Caco-2 (cell line): Measurements from ENCODE around the gene AURKA. TPM values are rescaled to one million over a fixed set of nuclear protein-coding genes. Genes with fewer than 3 reads are reported as not detected.

Experiments
- BruUV-seq: library from RNA; stranded (reverse); fragments of 400-500 nt; replicated peaks from 2 replicates; lab custom pipeline; 2021; lab: Mats Ljungman, UMichigan
- CTCF ChIA-PET: fragments of 300-600 bp; sonication (Branson Sonifier 250); formaldehyde crosslinking; loops from one replicate; lab custom pipeline; 2022; ENCODE audit warnings: antibody characterized with exemption; lab: Charles Lee
- POLR2A ChIA-PET: fragments of 300-600 bp; sonication (Branson Sonifier 250); formaldehyde crosslinking; loops from one replicate; lab custom pipeline; 2022; ENCODE audit warnings: antibody characterized with exemption; lab: Charles Lee
- DNase-seq, 2 experiments: peaks; one replicate each; pipeline versions ENCODE4 v3.0.0 to v3.0.0-alpha.2; 2020 to 2022
- H3K27me3 ChIP-seq: replicated peaks from 2 replicates; pipeline ENCODE4 v1.6.0; 2011; ENCODE audit warnings: low read length; ENCODE audit not compliant: control insufficient read depth, insufficient read depth
- H3K36me3 ChIP-seq: 2 replicates; pipeline ENCODE4 v1.5.1; 2011; ENCODE audit warnings: low read length; ENCODE audit not compliant: control insufficient read depth, insufficient read depth
- H3K4me1 ChIP-seq: fragments of 250-450 bp; sonication (Bioruptor Pico); 2 replicates; pipeline ENCODE4 v1.5.1; 2020; ENCODE audit warnings: mild to moderate bottlenecking
- H3K4me3 ChIP-seq: 2 replicates; pipeline ENCODE4 v1.5.1; 2011; ENCODE audit warnings: low read depth, mild to moderate bottlenecking, control low read depth, low read length
- H3K9me3 ChIP-seq: fragments of 250-450 bp; sonication (Bioruptor Pico); 2 replicates; pipeline ENCODE4 v1.5.1; 2020; ENCODE audit warnings: mild to moderate bottlenecking, moderate library complexity
- H3K27ac Mint-ChIP-seq: one replicate; pipeline ENCODE4 v1.8.0; 2022; ENCODE audit warnings: mixed read lengths; ENCODE audit not compliant: unreplicated experiment
- H3K27me3 Mint-ChIP-seq: one replicate; pipeline ENCODE4 v1.8.0; 2022; ENCODE audit warnings: mixed read lengths; ENCODE audit not compliant: insufficient read depth, unreplicated experiment
- H3K36me3 Mint-ChIP-seq: one replicate; pipeline ENCODE4 v1.8.0; 2022; ENCODE audit warnings: mild to moderate bottlenecking, mixed read lengths; ENCODE audit not compliant: insufficient read depth, unreplicated experiment
- H3K4me1 Mint-ChIP-seq: one replicate; pipeline ENCODE4 v1.8.0; 2022; ENCODE audit warnings: low read depth, mixed read lengths; ENCODE audit not compliant: unreplicated experiment
- H3K4me3 Mint-ChIP-seq: one replicate; pipeline ENCODE4 v1.8.0; 2022; ENCODE audit warnings: mild to moderate bottlenecking, moderate library complexity, mixed read lengths; ENCODE audit not compliant: unreplicated experiment
- H3K9me3 Mint-ChIP-seq: one replicate; pipeline ENCODE4 v1.8.0; 2022; ENCODE audit warnings: mixed read lengths; ENCODE audit not compliant: unreplicated experiment
- CTCF ChIP-seq, 2 experiments: fragments of 200-600 bp in 1 of 2; IDR thresholded peaks; 1 replicate in 1 of 2; 2 replicates in 1 of 2; pipeline versions ENCODE4 v1.5.1 to v1.8.0; 2011 to 2022; ENCODE audit warnings: antibody characterized with exemption in 1 of 2, control low read depth in 1 of 2, inconsistent platforms in 1 of 2, low read depth in 1 of 2, low read length in 1 of 2, mild to moderate bottlenecking in 1 of 2, moderate library complexity in 1 of 2; ENCODE audit not compliant: insufficient read depth in 1 of 2, severe bottlenecking in 1 of 2, unreplicated experiment in 1 of 2
- intact Hi-C: fragments of 100-400 bp; cut with micrococcal nuclease; formaldehyde crosslinking; loops from one replicate; pipeline ENCODE4 v1.10.0; 2022; ENCODE audit not compliant: unreplicated experiment
- total RNA-seq: library from RNA; stranded (reverse); gene quantifications from 2 replicates; pipeline ENCODE4 v1.2.3, GENCODE V29; 2022

Gene AURKA
- total RNA-seq, 1 experiment from 2014 or later: 233 TPM

GRCh38 chr20:56433880-56434255 lies 41.9 kb upstream of the AURKA start:
- Mint-ChIP-seq H3K27ac (no peak overlapping the region), H3K4me3 (no peak overlapping the region), H3K27me3 (no peaks in the 10 kb centered on the region), H3K36me3 (no peaks in the 10 kb centered on the region), H3K9me3 (no peaks in the 10 kb centered on the region), H3K4me1 (peaks cover 19% of the 10 kb centered on the region)
- CTCF ChIA-PET: no interaction called here
- no peak for DNase-seq
- peaks cover 11% of the 10 kb centered on the region for H3K4me1 ChIP-seq
- POLR2A ChIA-PET: no interaction called here
- H3K9me3 ChIP-seq: no peaks in the 10 kb centered on the region; the same call in 1 of the 2 replicates
- no peaks in the 10 kb centered on the region for H3K27me3 ChIP-seq
- TF ChIP-seq CTCF (IDR thresholded peaks at IDR 0.05; ENCODE audit: insufficient read depth in 1 of 2, low read depth in 1 of 2, low read length in 1 of 2, severe bottlenecking in 1 of 2, unreplicated experiment in 1 of 2): no peak
- intact Hi-C loops: no loop called here
- H3K36me3 ChIP-seq: no peaks in the 10 kb centered on the region
- no TSS peak for BruUV-seq
- no peak overlapping the region for H3K4me3 ChIP-seq

GRCh38 chr20:56433221-56433879 lies 41.3 kb upstream of the AURKA start:
- ChIA-PET POLR2A (no interaction called here), CTCF (no interaction called here)
- H3K36me3 ChIP-seq: no peaks in the 10 kb centered on the region
- H3K27me3 Mint-ChIP-seq: no peaks in the 10 kb centered on the region
- H3K27ac Mint-ChIP-seq: no peak overlapping the region
- BruUV-seq: no TSS peak
- no peaks in the 10 kb centered on the region for H3K36me3 Mint-ChIP-seq
- intact Hi-C loops: no loop called here
- no peak overlapping the region for H3K4me3 Mint-ChIP-seq
- peaks cover 11% of the 10 kb centered on the region for H3K4me1 ChIP-seq
- no peak overlapping the region for H3K4me3 ChIP-seq
- no peaks in the 10 kb centered on the region; the same call in 1 of the 2 replicates for H3K9me3 ChIP-seq
- no peaks in the 10 kb centered on the region for H3K9me3 Mint-ChIP-seq
- DNase-seq: no peak
- H3K27me3 ChIP-seq: no peaks in the 10 kb centered on the region
- no peak for TF ChIP-seq CTCF (IDR thresholded peaks at IDR 0.05; ENCODE audit: insufficient read depth in 1 of 2, low read depth in 1 of 2, low read length in 1 of 2, severe bottlenecking in 1 of 2, unreplicated experiment in 1 of 2)
- peaks cover 19% of the 10 kb centered on the region for H3K4me1 Mint-ChIP-seq

GRCh38 chr20:56431471-56431870 lies 39.5 kb upstream of the AURKA start:
- Histone ChIP-seq H3K27me3 (no peaks in the 10 kb centered on the region), H3K4me3 (no peak overlapping the region), H3K36me3 (no peaks in the 10 kb centered on the region), H3K4me1 (peaks cover 11% of the 10 kb centered on the region), H3K9me3 (no peaks in the 10 kb centered on the region; the same call in 1 of the 2 replicates)
- intact Hi-C loops: no loop called here
- no peak overlapping the region for H3K4me3 Mint-ChIP-seq
- no peaks in the 10 kb centered on the region for H3K27me3 Mint-ChIP-seq
- no TSS peak for BruUV-seq
- no peak overlapping the region for H3K27ac Mint-ChIP-seq
- TF ChIP-seq CTCF (IDR thresholded peaks at IDR 0.05; ENCODE audit: insufficient read depth in 1 of 2, low read depth in 1 of 2, low read length in 1 of 2, severe bottlenecking in 1 of 2, unreplicated experiment in 1 of 2): no peak
- no peak for DNase-seq
- ChIA-PET POLR2A (no interaction called here), CTCF (no interaction called here)
- H3K9me3 Mint-ChIP-seq: no peaks in the 10 kb centered on the region
- peaks cover 19% of the 10 kb centered on the region for H3K4me1 Mint-ChIP-seq
- H3K36me3 Mint-ChIP-seq: no peaks in the 10 kb centered on the region
